Limb (tissue), 2 donors: Measurements from ENCODE around the gene PIP5K1B.

Experiments used
- DNase-seq, 2 donors: peaks; one replicate each; pipeline ENCODE4 v3.0.0-alpha.2; 2016; ENCODE audit errors: extremely low spot score in 2 of 2

The PIP5K1B gene

DNA sequence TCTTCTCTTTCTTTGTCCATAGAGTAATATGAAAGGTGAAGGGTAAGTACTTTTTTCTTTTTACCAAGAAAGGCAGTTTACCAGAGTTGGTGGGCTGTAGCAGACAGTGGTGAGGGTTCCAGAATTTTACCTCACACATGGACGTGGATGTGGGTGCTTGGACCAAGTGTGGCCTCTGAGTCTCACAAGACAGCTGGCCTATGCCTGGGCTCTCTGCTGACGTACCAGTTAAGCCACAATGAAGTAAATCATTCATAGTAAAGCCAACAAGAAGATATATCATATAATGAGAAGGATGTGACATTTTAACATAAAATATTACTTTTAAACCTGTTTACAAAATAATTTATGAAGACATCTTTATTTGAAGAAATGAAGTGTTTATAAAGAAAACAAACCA is 202.9 kb downstream of the PIP5K1B start:
- no peak for DNase-seq

DNA sequence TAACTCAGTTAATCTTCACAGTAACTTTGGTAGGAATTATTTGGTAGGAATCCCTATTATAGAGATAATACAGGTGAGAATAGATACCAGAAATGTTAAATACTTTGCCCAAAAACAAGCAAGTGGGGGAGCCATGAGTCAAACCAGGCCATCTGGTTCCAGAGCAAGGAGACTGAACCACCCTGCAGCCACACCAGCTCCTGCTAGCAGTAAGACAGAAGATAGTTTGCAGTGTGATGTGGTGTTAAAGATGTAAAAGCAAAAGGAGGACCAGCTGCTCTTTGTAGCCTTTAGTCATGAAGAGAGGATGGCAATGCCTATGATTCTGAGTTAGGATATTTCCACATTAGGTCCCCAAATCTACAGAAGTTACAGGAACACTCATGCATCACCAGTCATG is 207.5 kb downstream of the PIP5K1B start:
- DNase-seq = no peak

DNA sequence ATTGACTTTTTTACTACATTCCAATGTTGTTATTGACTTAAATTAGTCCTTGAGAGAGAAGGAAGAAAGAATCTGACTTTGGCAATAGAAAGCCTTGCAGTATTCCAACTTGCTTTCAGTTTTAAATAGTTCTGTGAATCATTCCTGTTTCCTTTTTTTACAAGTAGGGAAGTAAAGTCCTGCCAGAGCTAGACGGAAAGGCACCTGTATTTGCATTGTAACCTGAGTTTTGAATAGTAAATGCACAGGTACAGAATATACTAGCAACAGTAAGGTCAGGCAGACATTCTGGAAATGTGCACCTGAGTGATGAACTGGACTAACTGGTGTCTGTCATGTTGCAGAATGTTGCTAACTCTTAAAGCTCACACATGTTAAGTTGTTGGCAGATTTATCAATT is 208.0 kb downstream of the PIP5K1B start:
- no peak for DNase-seq

GRCh38 chr9:68914751-68915150 is 209.7 kb downstream of the PIP5K1B start:
- no peak for DNase-seq

GRCh38 chr9:68919661-68920060 is 214.6 kb downstream of the PIP5K1B start:
- DNase-seq = no peak

GRCh38 chr9:68920921-68921320 is 215.9 kb downstream of the PIP5K1B start:
- DNase-seq = no peak

GRCh38 chr9:68923480-68923879 is 218.4 kb downstream of the PIP5K1B start:
- no peak for DNase-seq

- DNase-seq = no peak
These were observed 220.1 kb downstream of the PIP5K1B start for GRCh38 chr9:68925175-68925574.

- DNase-seq = no peak
These were observed 222.1 kb downstream of the PIP5K1B start for GRCh38 chr9:68927165-68927564.

GRCh38 chr9:68931821-68932220 is 226.8 kb downstream of the PIP5K1B start:
- DNase-seq = no peak

- DNase-seq = no peak
These were observed 227.4 kb downstream of the PIP5K1B start for GRCh38 chr9:68932458-68932857.

DNA sequence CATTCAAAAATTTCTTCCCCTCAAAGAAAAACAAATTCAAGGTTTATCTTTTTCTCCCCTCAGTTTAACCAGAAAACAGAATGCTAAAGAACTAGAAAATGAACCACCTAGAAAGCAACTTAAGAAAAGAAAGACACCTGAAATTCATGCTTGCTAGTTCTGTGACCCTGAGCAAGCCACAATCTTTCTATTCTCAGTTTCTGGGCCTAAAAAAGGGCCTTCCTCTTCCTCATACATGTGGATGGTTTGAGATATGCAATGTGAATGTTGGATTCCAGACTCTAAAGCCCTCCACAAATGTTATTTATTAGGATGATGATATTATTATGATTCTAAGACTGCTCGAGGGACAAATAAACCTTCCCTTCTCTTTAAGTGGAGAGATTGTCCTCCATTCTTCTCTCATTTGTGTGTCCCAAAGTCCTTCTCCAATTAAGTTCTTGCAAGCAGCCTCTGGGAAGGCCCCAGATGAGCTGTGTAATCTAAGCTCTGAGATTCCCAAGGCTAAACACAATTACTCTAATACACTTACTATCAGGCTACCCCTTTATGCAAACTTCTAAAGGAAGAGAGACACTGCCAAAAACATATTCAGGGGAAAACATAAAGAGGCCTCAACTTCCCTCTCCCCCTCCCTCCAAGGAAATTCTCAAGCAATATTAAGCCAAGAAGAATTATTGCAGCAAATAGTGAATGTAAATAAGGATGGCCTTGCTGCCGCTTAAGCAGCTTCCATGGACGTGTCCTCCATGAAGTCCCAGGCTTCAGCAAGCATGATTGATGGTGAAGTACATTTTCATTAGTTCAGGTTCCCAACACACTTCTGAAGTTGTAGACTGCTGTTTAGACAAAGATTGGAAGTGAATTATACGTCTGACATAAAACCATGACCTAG is 228.6 kb downstream of the PIP5K1B start:
- DNase-seq = no peak

- no peak for DNase-seq
These were observed 229.2 kb downstream of the PIP5K1B start for GRCh38 chr9:68934329-68934644.

DNA sequence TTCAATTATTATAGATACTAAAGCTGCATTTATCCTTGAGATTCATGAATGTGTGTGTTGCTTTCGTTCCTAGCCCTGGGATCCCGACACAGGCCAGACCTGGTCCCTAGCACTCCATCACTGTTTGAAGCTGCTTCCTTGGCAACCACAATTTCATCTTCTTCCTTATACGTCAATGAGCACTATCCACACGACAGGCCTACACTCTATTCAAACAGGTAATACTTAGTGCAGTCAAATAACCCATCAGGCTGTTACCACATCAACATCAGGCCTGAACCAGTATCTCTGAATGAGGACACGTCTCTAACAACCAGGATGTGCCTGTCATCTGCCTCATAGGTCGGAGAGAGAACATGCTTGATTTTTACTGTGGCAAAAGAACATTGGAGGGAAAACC is 235.5 kb downstream of the PIP5K1B start:
- no peak for DNase-seq

GRCh38 chr9:68941780-68942459 is 236.9 kb downstream of the PIP5K1B start:
- DNase-seq = no peak

- no peak for DNase-seq
These were observed 237.8 kb downstream of the PIP5K1B start for GRCh38 chr9:68942790-68943189.

DNA sequence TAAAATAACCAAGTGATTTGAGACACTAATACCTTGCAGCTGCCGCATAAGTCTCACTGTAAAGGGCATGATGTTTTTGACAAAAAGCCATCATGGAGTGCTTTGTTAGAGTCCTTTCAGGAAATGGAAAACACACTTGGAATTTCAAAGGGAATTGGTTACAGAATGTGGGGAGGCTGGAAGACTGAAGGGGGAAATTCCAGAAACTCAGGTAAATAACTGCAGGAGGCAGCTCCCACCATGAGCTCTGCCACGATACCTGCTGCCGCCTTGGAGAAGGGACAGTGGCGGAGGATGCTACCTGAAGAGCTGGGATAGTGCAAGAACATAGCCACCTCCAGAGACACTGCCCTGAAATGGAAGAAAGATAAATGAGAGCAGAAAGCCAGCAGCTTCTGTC is 242.0 kb downstream of the PIP5K1B start:
- no peak for DNase-seq

DNA sequence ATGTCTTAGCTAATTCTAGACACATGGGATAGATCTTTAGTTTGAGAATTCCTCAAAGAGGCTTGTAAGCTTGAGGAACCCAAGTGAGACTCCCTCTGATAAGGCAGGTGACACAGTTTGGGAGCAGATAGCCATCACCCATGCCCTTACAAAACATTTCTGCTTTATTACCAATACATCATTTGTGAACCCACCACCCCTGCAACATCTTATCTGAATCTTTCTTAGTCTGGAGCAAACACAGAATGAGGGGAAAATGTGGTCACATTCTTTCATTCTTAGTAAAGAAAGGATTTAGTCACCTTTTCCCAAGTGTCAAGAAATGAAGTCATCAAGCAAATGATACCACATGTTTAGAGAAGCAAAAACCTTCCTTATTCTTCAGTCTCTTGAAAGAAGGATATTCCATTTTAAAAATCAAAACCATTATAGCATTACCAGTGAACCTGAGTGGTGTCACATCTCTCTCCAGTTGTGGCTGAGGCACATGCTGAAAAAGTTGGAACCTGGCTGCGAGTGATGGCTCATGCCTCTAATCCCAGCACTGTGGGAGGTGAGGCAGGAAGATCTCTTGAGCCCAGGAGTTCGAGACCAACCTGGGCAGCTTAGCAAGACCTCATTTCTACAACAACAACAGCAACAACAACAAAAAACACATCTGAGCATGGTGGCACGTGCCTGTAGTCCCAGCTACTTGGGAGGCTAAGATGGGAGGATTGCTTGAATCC is 243.0 kb downstream of the PIP5K1B start:
- no peak for DNase-seq

DNA sequence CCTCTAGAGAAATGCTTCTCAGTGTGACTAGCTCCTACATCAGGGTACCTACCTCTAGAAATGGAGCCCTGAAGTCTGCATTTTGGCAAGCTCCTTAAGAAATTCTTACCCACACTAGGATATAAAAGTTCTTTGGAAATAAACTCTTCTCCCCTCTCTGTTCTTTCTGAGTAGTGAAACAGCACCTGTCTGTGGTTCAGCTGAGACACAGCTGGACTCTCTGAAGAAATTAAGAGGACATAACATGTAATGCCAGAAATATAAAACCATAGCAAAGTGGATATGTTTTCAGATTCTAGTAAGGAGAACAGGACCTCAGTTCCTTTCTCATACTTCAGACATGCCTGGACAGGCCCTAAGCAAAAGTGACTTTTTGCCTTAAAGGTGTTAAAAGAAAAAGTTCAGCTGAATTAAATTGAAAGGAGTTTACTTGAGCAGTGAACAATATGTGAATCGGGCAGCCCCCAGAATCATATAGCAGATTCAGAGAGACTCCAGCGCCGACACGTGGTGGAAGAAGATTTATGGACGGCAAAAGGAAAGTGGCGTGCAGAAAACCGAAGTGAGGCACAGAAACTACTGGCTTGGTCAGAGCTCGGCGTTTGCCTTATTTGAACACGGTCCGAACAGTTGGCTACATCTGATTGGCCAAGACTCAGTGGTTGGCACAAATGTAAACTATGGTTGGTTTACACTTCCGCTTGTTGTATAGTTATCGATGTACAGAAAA is 244.4 kb downstream of the PIP5K1B start:
- peak in 1 of 2 donors; percentile 51 for DNase-seq

GRCh38 chr9:68950188-68950587 is 245.1 kb downstream of the PIP5K1B start:
- no peak for DNase-seq

DNA sequence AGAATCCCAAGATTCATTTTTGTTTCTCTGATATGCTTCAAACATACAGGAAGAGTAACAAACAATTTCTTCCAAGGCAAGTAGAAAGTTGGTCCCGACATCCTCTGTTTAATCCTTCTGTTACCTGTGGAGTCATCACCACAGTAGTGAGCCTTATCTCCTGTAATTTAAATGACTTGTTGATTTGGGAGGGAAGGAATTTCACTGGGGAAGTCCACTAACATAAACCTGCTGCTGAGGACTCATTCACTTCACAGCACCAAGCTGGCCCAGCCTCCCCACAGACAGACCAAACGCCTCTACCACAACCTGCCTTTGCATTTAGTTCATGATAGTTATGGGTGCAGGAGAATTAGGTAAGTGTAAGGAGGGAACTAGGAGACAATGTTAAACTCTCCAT is 245.6 kb downstream of the PIP5K1B start:
- DNase-seq = no peak
